NCI-H2107 treated with DMSO at 0.1 percent for 48 hours (cell line): ENCODE data around the gene GJB4.

ENCODE experiments used
- DNase-seq: peaks from one replicate; lab custom pipeline; 2025; ENCODE audit not compliant: unreplicated experiment; lab: John Stamatoyannopoulos, UW

GJB4 gene

DNA sequence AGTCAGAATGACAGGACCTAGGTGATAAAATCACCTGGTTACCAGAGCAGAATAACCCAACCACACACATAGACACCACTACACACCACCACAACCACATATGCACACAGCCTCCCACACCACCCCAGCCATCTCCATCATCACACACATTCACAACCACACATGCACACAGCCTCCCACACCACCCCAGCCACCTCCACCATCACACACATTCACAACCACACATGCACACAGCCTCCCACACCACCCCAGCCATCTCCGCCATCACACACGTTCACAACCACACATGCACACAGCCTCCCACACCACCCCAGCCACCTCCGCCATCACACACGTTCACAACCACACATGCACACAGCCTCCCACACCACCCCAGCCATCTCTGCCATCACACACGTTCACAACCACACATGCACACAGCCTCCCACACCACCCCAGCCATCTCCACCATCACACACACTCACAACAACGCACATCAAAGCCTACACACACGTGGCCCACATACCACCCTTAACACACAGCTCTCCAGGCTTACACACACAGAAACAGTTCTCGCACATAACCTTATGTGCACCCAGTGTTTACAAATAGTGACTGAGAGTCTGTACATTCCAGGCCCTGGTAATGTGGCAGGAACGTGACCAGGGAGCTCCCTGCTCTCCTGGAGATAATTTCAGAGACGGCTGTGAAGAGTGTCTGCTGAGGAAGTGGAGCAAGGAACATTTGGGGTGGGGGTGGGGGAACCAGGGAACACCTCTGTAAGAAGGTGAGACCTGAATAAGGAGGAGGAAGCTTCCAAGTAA is 18.2 kb downstream of the GJB4 start:
- no peak for DNase-seq

GRCh38 chr1:34778381-34778780 is 18.8 kb downstream of the GJB4 start:
- DNase-seq: no peak

DNA sequence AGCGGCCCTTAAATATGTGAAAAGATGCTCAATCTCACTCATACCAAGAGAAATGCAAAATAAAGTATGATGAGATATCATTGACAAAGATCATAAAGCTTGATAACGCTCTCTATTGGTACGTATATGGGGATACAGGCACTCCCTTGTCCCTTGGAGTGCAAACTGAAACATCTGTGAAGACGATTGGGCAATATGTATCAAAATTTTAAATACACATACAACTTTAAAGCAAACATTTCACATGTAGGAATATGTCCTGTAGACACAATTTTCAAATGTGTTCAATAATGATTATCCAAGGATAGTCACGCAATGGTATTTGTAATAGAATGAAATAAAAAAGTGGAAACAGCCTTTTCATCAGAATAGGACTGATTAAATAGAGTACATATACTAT is 19.5 kb downstream of the GJB4 start:
- no peak for DNase-seq

DNA sequence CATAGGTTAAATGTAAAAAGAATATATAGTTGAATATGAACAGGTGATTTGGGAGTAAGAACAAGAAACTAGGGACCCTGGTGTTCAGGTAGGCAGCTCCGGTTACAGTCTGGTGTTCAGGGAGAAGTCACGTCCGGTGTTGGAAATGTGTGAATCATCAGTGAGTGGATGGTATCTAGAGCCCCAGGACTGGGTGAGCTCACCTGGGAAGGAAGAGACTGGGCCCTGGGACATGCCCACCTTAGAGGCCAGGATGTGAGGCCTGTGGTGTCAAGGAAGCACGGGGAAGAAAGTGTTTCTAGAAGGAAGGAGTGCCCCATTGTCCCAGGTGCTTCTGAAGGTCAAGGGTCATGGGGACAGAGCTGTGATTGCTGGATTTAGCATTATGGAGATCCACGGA is 20.0 kb downstream of the GJB4 start:
- no peak for DNase-seq

DNA sequence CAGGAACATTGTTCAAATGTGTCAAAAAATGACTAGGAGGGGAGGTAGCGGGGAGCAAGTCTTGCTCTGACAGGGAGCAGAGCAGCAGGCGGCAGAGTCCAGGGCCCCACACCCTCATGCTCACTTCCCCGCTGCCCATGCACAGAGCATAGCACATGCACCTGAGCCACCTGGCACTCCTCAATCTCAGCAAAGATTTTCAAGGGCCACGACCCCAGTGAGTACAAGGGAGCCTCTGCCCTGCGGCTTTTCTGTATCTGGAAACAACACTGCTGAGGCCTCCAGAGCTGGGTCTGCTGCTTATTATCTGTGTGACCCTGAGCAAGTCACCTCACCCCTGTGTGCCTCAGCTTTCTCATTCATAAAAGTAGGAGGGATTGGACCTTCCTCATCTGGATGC is 20.4 kb downstream of the GJB4 start:
- DNase-seq: no peak

DNA sequence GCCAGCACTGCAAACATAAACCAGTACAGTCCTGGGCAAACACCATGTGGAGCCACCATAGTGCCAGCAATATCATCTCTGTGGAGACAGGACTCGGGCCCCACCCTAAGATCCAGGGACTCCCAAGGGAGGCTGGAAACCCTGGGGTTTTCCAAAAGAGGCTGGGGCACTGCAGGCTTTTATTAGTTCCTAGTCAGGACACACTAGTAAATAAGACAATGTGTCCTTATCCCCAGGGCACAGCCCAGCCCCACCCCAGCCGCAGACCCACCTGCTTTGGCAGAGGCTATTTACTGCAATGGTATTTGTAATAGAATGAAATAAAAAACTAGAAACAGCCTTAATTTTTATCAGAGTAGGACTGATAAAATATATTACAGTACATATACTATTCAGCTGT is 21.0 kb downstream of the GJB4 start:
- no peak for DNase-seq

GRCh38 chr1:34781071-34781843 is 21.7 kb downstream of the GJB4 start, which contains the start of gene GJB3:
GJB3 (plus strand) TSS chr1:34781214; CDS start chr1:34784763, 3,549 bp downstream.
- DNase-seq: no peak

- no peak for DNase-seq
Measured at GRCh38 chr1:34781844-34782391, 22.4 kb downstream of the GJB4 start.

GRCh38 chr1:34784751-34785221 is 25.2 kb downstream of the GJB4 start:
- no peak for DNase-seq

GRCh38 chr1:34785231-34785874 is 25.8 kb downstream of the GJB4 start:
- DNase-seq: no peak

DNA sequence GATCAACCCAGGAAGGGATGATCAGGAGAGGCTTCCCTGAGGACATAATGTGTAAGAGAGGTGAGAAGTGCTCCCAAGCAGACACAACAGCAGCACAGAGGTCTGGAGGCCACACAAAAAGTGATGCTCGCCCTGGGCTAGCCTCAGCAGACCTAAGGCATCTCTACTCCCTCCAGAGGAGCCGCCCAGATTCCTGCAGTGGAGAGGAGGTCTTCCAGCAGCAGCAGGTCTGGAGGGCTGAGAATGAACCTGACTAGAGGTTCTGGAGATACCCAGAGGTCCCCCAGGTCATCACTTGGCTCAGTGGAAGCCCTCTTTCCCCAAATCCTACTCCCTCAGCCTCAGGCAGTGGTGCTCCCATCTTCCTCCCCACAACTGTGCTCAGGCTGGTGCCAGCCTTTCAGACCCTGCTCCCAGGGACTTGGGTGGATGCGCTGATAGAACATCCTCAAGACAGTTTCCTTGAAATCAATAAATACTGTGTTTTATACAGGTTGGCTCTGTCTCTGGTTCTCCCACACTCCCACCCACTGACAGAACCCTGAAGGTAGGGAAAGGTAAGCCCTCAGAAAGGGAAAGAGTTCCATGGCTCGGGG is 26.4 kb downstream of the GJB4 start:
- DNase-seq: no peak

DNA sequence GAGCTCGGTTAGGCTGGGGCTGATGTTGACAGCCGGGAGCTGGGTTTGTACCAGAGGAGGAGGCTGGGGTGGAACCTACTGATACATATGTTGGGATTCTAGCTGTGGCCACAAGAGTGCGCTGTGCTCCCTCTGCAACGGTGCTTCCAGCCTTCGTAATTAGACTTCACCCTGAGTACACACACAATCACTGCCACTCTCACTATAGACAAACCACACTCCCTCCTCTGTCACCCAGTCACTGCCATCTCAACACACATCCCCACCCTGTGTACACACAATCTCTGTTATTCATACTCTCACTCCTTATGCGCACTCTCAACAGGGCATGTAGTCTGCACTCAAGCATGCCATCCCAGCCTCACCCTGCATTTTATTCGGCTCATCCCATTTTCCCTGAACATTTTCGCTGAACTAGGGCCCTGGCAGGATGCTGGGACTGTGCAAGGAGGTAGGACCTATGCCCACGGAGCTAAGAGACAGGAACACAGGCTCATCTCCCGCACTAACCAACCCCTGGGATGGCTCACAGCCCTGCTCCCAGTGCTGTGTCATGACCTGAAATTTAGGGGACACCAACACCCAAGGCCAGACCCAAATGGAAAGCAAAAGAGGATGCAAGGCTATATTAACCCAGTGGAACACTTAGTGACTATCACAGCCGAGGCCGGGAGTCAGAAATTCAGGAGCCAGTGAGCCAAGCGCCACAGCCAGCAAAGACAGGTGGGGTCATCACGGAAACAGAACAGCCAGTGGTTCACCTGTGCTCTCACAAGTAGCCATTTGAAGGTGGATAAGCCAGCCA is 27.2 kb downstream of the GJB4 start:
- peak; percentile 62 for DNase-seq

- DNase-seq: no peak
Measured at GRCh38 chr1:34787461-34788420, 28.2 kb downstream of the GJB4 start.

GRCh38 chr1:34790985-34791384 is 31.4 kb downstream of the GJB4 start:
- no peak for DNase-seq

GRCh38 chr1:34792424-34792823 is 32.9 kb downstream of the GJB4 start:
- DNase-seq: no peak

DNA sequence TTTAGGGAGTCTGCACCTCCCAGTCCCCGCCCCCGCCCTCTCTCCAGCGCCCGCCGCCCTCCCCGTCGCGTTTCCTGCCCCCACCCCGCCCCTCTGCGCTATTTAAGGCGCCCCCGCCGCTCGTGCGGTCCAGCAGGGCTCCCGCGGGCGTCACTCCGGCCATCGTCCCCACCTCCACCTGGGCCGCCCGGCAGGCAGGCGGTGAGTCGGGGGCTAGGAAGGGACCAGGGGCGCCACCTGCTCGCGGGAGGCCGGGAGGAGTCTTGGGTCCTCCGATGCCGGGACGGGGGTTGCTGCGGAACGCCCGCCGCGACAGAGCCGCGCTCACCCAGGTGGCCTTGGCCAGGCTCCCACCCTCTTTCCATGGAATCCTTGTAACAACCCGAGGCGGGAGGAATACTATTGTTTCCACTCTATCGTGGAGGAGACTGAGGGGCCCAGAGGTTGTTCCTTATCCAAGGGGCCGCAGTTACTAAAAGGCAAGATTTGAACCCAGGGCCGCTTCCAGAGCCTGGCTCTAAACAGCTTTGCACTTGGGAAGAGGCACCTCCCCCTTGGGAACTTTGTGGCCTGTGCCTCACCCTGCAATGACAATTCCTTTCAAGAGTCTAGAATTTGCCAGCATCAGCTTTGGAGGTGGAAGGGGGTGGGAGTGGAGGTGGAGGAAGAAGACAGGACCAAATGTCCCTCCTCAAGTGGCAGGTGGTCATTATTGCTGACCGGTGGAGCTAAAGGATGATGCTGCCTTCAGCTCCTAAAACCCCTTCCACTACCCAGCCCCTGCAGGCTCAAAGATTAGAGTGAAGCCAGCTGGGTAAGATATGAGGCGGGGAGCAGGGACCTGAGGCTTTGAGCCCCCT is 33.6 kb downstream of the GJB4 start, which contains the start of gene GJA4:
TSS of gene GJA4 (plus strand) at position 132 of the 860 bp plus-strand sequence. CDS start 1,215 bp downstream, outside the sequence.
- DNase-seq: no peak

- no peak for DNase-seq
Measured at GRCh38 chr1:34794001-34794789, 34.7 kb downstream of the GJB4 start.
